Dedifferentiated amniotic fluid mesenchymal stem cell (primary cell): ENCODE data around the gene PPP1R13L.
"Not testable (repeated sequence)": the region's sequence is repeated elsewhere in the genome, so short reads cannot be mapped to it uniquely, and the experiment has no call there.

ENCODE experiments used
- DNase-seq: peaks from one replicate; pipeline ENCODE4 v3.0.0-alpha.2; 2016; ENCODE audit errors: extremely low spot score

PPP1R13L gene

DNA sequence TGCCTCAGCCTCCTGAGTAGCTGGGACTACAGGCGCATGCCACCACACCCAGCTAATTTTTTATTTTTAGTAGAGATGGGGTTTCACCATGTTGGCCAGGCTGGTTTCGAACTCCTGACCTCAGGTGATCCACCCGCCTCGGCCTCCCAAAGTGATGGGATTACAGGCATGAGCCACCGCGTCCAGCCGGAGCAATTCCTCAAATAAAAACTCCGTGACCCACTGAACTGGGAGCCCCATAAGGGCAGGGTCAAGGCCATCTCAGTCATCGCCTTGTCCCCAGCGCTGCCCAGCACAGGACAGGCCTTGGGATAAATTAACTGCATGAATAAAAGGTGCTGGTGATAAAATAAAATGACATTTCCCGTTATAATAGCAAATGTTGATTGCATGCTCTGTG is 25.0 kb upstream of the PPP1R13L start:
- DNase-seq = not testable (repeated sequence)

GRCh38 chr19:45428384-45429231 is 23.7 kb upstream of the PPP1R13L start:
- DNase-seq = peak; percentile 27

DNA sequence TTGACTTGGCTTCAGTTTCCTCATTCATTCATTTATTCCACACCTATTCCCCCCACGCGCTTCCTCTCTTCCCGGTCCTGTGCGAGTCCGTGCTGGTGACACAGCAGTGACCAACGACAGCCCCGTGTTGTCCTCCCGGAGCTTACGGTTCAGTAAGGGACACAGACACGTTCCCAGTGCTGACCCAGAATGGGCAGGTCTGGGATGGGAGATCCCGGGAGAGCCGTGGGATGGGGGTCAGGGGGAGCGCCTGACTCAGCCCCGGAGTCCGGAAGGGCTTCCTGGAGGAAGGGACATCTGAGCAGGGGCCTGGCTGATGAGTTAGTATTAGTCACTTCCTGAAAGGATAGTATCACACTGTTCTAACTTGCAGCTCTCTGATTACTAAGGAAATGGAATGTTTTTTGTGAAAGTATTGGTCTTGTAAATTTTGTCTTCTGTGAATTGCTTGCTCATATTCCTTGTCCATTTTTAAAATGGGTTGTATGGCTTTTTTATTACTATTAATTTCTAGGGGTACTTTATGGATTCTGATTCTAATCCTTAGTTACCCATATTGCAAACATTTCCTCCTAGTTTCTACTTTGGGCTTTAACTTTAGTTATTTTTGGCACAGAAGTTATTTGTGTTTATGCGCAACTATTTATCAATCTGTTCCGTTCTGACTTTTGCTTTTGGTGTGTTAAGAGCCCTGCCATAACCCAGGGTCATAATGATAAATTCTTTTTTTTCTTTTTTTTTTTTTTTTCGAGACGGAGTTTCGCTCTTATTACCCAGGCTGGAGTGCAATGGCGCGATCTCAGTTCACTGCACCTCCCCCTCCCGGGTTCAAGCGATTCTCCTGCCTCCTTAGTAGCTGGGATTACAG is 19.6 kb upstream of the PPP1R13L start:
- peak; percentile 84 for DNase-seq

DNA sequence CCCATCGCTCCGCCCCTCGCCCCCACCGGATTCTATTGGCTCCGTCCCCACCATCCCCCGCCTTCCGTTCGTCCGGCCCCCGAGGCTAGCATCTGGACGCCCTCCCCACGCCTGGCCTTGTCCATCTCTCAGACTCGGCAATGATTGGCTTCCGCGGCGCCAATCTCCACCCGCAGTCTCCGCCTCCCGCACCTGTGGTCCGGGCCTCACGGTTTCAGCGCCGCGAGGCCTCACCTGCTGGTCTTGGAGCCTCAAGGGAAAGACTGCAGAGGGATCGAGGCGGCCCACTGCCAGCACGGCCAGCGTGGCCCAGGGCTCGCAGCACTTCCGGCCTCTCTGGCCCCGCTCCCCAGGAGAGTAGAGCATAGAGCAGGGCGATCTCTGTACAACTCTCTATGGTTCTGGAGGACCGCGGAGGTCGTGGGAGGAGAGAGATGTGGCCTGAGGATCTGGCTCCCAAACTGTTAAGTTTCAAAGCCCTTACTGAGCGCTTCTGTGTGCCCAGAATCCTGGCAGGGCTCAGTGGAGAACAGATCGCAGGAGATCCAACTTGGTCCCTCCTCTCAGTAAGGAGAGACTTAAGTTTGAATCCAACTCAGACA is 18.8 kb upstream of the PPP1R13L start, which contains the start of gene ERCC1:
Gene ERCC1, minus strand, starts transcription at position 329 of the 602 bp plus-strand sequence. CDS start 543 bp downstream, outside the sequence.
- DNase-seq = peak; percentile 82

GRCh38 chr19:45423033-45423588 is 18.2 kb upstream of the PPP1R13L start:
- no peak for DNase-seq

GRCh38 chr19:45421947-45422498 is 17.2 kb upstream of the PPP1R13L start:
- DNase-seq = no peak

- no peak for DNase-seq
These were observed 16.0 kb upstream of the PPP1R13L start for GRCh38 chr19:45420871-45421270.

DNA sequence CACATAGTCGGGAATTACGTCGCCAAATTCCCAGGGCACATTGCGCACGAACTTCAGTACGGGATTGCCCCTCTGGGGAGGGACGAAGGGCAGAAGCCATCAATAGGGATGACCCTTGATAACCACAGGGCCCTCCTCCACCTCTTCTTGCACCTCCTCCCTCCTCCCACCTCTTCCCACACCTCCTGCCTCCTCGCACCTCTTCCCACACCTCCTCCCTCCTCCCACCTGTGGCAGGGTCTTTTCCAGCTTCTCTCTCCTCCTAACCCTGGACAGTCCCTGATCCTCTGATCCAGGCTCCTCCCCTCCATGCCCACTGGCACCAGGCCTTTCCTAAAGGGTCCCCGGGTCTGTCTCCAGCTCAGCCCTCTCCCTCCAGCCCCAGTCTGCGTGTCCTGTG is 15.5 kb upstream of the PPP1R13L start:
- no peak for DNase-seq

GRCh38 chr19:45419895-45420294 is 15.0 kb upstream of the PPP1R13L start:
- DNase-seq = no peak

DNA sequence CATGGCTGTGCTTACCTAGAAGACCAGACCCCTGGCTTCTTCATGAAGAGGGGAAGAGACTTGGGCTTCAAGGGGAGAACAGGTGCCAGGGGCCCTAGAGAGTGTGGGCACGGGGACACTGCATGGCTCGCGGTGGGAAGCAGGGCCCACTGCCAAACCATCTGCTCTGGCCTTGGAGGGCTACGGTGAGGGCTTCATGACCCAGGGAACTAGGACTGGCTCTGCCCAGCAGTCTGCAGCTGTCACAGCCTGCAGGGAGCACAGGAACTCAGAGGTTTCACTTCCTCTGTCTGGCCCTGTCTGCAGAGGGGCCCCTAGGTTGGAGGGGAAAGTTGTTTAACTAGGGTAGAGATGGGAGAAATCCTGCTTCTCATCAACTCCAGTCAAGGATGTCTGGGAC is 14.5 kb upstream of the PPP1R13L start:
- DNase-seq = no peak

GRCh38 chr19:45418802-45419201 is 13.9 kb upstream of the PPP1R13L start:
- no peak for DNase-seq

- DNase-seq = no peak
These were observed 12.3 kb upstream of the PPP1R13L start for GRCh38 chr19:45417151-45417550.

DNA sequence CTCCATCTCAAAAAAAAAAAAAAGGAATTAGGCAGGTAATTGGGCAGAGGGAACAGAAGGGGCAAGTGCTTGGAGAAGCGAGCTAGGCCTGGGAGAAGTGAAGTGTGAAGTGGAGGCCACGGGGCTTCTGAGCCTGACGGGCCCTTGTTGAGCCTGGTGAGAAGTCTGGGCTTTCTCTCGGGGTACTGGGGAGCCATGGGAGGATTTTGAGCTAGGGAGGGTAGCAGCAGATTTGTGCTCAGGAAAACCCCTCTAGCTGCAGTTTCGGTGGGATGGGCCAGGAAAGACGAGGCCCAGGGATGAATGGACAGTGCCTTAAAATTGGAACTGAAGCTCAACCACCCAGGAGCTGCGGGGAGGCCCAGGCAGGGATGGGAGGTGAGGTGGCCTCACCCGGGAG is 9.6 kb upstream of the PPP1R13L start:
- DNase-seq = no peak

DNA sequence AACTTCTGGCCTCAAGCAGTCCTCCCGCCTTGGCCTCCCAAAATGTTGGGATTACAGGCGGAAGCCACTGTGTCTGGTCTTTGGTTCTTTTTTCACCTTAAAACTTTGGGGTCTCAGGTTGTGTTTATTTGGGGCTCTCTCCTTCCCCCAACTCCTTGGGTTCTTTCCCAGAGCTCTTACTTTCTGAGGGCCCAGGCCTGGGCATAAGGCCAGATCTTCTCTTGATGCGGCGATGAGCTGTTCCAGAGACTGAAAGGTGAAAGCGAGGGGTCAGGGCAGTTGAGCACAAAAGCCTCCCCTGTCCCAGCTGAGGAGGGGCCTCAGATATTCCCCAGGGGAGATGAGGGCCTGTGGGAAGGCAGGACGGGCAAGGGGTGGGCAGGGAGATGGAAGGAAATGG is 8.6 kb upstream of the PPP1R13L start:
- DNase-seq = no peak

- DNase-seq = not testable (repeated sequence)
These were observed 5.5 kb upstream of the PPP1R13L start for GRCh38 chr19:45410330-45410729.

GRCh38 chr19:45409557-45409920 is 4.7 kb upstream of the PPP1R13L start:
- no peak for DNase-seq

DNA sequence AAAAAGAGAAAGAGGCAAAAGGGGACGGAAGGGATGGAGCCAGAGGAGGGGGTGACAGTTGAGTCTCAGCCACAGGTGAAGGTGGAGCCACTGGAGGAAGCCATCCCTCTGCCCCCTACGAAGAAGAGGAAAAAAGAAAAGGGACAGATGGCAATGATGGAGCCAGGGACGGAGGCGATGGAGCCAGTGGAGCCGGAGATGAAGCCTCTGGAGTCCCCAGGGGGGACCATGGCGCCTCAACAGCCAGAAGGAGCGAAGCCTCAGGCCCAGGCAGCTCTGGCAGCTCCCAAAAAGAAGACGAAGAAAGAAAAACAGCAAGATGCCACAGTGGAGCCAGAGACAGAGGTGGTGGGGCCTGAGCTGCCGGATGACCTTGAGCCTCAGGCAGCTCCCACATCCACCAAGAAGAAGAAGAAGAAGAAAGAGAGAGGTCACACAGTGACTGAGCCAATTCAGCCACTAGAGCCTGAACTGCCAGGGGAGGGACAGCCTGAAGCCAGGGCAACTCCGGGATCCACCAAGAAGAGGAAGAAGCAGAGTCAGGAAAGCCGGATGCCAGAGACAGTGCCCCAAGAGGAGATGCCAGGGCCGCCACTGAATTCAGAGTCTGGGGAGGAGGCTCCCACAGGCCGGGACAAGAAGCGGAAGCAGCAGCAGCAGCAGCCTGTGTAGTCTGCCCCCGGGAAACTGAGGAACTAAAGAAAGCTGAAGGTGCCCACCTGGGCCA is 4.1 kb upstream of the PPP1R13L start:
- DNase-seq = no peak

DNA sequence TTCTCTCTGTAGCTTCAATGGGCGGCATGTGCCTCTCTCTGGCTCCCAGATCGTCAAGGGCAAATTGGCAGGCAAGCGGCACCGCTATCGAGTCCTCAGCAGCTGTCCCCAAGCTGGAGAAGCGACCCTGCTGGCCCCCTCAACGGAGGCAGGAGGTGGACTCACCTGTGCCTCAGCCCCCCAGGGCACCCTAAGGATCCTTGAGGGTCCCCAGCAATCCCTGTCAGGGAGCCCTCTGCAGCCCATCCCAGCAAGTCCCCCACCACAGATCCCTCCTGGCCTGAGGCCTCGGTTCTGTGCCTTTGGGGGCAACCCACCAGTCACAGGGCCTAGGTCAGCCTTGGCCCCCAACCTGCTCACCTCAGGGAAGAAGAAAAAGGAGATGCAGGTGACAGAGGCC is 3.3 kb upstream of the PPP1R13L start:
- no peak for DNase-seq

DNA sequence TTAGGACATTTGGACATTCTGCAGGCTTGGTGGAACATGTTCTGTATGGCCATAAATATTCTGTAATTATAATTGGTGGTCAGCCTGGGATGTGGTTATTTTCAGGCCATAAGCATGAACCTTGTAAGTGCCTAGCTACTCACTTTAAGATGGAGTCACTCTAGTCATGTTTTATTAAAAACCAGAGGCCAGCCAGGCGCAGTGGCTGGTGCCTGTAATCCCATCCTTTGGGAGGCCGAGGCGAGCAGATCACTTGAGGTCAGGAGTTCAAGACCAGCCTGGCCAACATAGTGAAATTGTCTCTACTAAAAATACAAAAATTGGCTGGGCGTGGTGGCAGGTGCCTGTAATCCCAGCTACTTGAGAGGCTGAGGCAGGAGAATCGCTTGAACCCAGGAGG is 2.7 kb upstream of the PPP1R13L start:
- DNase-seq = not testable (repeated sequence)

GRCh38 chr19:45407091-45407375 is 2.2 kb upstream of the PPP1R13L start:
- DNase-seq = no peak
